Loucy (cell line): ENCODE results near the gene MOV10.

Experiments used
- H2AFZ ChIP-seq: fragments of 200-600 bp; sonication (generic); 2 replicates; pipeline ENCODE4 v1.6.0; 2016; ENCODE audit warnings: antibody characterized with exemption, mild to moderate bottlenecking, low read length, moderate library complexity
- H3F3A ChIP-seq: fragments of 200-600 bp; 2 replicates; pipeline ENCODE4 v1.6.0; 2016; ENCODE audit warnings: antibody characterized with exemption, low read depth, mild to moderate bottlenecking
- H3K27me3 ChIP-seq: fragments of 200-600 bp; sonication (generic); 2 replicates; pipeline ENCODE4 v1.6.1; 2014; ENCODE audit warnings: low read length, mild to moderate bottlenecking; ENCODE audit not compliant: insufficient read depth, poor library complexity, severe bottlenecking
- H3K36me3 ChIP-seq: fragments of 200-600 bp; sonication (generic); 2 replicates; pipeline ENCODE4 v1.6.1; 2016; ENCODE audit warnings: low read length; ENCODE audit not compliant: insufficient read depth
- H3K4me1 ChIP-seq: fragments of 200-600 bp; sonication (generic); 2 replicates; pipeline ENCODE4 v1.5.1; 2014; ENCODE audit warnings: low read length, mild to moderate bottlenecking; ENCODE audit not compliant: insufficient read depth, poor library complexity, severe bottlenecking
- H3K4me2 ChIP-seq: fragments of 200-600 bp; sonication (generic); 2 replicates; pipeline ENCODE4 v1.6.0; 2014; ENCODE audit warnings: antibody characterized with exemption, low read length, low read depth, mild to moderate bottlenecking; ENCODE audit not compliant: poor library complexity, severe bottlenecking
- H3K4me3 ChIP-seq: fragments of 200-600 bp; sonication (generic); 2 replicates; pipeline ENCODE4 v1.5.1; 2014; ENCODE audit warnings: low read length, mild to moderate bottlenecking, mixed read lengths; ENCODE audit not compliant: poor library complexity, severe bottlenecking
- H3K79me2 ChIP-seq: fragments of 200-600 bp; sonication (generic); 2 replicates; pipeline ENCODE4 v1.6.1; 2014; ENCODE audit warnings: low read length; ENCODE audit not compliant: insufficient read depth
- H3K9ac ChIP-seq: fragments of 200-600 bp; sonication (generic); 2 replicates; pipeline ENCODE4 v1.6.0; 2014; ENCODE audit warnings: mild to moderate bottlenecking, low read depth, low read length, moderate library complexity; ENCODE audit not compliant: poor library complexity, severe bottlenecking
- H3K9me2 ChIP-seq: fragments of 200-600 bp; sonication (generic); replicated peaks from 2 replicates; pipeline ENCODE4 v1.6.1; 2016; ENCODE audit warnings: low read depth, low read length, mixed read lengths
- H3K9me3 ChIP-seq: fragments of 200-600 bp; sonication (generic); 2 replicates; pipeline ENCODE4 v1.6.1; 2014; ENCODE audit warnings: mild to moderate bottlenecking, antibody characterized with exemption, low read length, low read depth; ENCODE audit not compliant: insufficient read depth
- H4K20me1 ChIP-seq: fragments of 200-600 bp; sonication (generic); 2 replicates; pipeline ENCODE4 v1.6.0; 2014; ENCODE audit warnings: antibody characterized with exemption, low read length, mild to moderate bottlenecking; ENCODE audit not compliant: insufficient read depth, poor library complexity, severe bottlenecking
- CTCF ChIP-seq: fragments of 200-600 bp; sonication (generic); conservative IDR thresholded peaks from 2 replicates; pipeline ENCODE4 v1.5.1; 2014; ENCODE audit warnings: mild to moderate bottlenecking, antibody characterized with exemption, low read length
- EZH2phosphoT487 ChIP-seq: fragments of 200-600 bp; IDR thresholded peaks from 2 replicates; pipeline ENCODE4 v1.6.1; 2018; ENCODE audit warnings: antibody characterized with exemption, mild to moderate bottlenecking, moderate library complexity, borderline replicate concordance

Gene MOV10

GRCh38 chr1:112743174-112744008 is 68.9 kb downstream of the MOV10 start:
- H3K9ac ChIP-seq, result no peak overlapping the region
- H3K4me3 ChIP-seq, result no peak overlapping the region
- no peaks in the 10 kb centered on the region for H3F3A ChIP-seq
- no peak overlapping the region for H3K4me2 ChIP-seq
- no peaks in the 10 kb centered on the region for H4K20me1 ChIP-seq
- no peaks in the 10 kb centered on the region for H3K79me2 ChIP-seq
- no peaks in the 10 kb centered on the region for H3K4me1 ChIP-seq
- no peak overlapping the region for H2AFZ ChIP-seq
- no peaks in the 10 kb centered on the region for H3K36me3 ChIP-seq
- no peaks in the 10 kb centered on the region for H3K9me2 ChIP-seq
- H3K27me3 ChIP-seq, result no peaks in the 10 kb centered on the region
- TF ChIP-seq CTCF (no peak), EZH2phosphoT487 (no peak)
- H3K9me3 ChIP-seq, result no peaks in the 10 kb centered on the region

- no peak for TF ChIP-seq CTCF
- TF ChIP-seq EZH2phosphoT487, result no peak
- no peaks in the 10 kb centered on the region for H3K27me3 ChIP-seq
- no peaks in the 10 kb centered on the region for H3K9me3 ChIP-seq
- H3K4me3 ChIP-seq, result no peak overlapping the region
- no peaks in the 10 kb centered on the region for H4K20me1 ChIP-seq
- no peaks in the 10 kb centered on the region for H3K9me2 ChIP-seq
- H3K4me2 ChIP-seq, result no peak overlapping the region
- no peak overlapping the region for H3K9ac ChIP-seq
- H3K79me2 ChIP-seq, result no peaks in the 10 kb centered on the region
- no peaks in the 10 kb centered on the region for H3K4me1 ChIP-seq
- H2AFZ ChIP-seq, result no peak overlapping the region
- no peaks in the 10 kb centered on the region for H3F3A ChIP-seq
- H3K36me3 ChIP-seq, result no peaks in the 10 kb centered on the region
These were observed 69.6 kb downstream of the MOV10 start for GRCh38 chr1:112744009-112744578.

GRCh38 chr1:112748396-112748795 is 73.9 kb downstream of the MOV10 start:
- H3K4me2 ChIP-seq, result no peak overlapping the region
- H3F3A ChIP-seq, result no peaks in the 10 kb centered on the region
- no peaks in the 10 kb centered on the region for H3K27me3 ChIP-seq
- no peaks in the 10 kb centered on the region for H3K4me1 ChIP-seq
- no peak overlapping the region for H3K9ac ChIP-seq
- no peaks in the 10 kb centered on the region for H3K9me3 ChIP-seq
- no peak overlapping the region for H2AFZ ChIP-seq
- H3K9me2 ChIP-seq, result no peaks in the 10 kb centered on the region
- H3K36me3 ChIP-seq, result no peaks in the 10 kb centered on the region
- no peaks in the 10 kb centered on the region for H3K79me2 ChIP-seq
- H3K4me3 ChIP-seq, result no peak overlapping the region
- TF ChIP-seq CTCF (no peak), EZH2phosphoT487 (no peak)
- no peaks in the 10 kb centered on the region for H4K20me1 ChIP-seq
